ENCODE measurements around the gene LSS. TPM values are rescaled to one million over a fixed set of nuclear protein-coding genes. Genes with fewer than 3 reads are reported as not detected.
A peak's percentile ranks its signal among the peaks of the same experiment; 100 is the strongest.

LSS gene
- total and polyA plus RNA-seq, 2 donors from 2014 or later = 15.8 to 24.6 TPM

DNA sequence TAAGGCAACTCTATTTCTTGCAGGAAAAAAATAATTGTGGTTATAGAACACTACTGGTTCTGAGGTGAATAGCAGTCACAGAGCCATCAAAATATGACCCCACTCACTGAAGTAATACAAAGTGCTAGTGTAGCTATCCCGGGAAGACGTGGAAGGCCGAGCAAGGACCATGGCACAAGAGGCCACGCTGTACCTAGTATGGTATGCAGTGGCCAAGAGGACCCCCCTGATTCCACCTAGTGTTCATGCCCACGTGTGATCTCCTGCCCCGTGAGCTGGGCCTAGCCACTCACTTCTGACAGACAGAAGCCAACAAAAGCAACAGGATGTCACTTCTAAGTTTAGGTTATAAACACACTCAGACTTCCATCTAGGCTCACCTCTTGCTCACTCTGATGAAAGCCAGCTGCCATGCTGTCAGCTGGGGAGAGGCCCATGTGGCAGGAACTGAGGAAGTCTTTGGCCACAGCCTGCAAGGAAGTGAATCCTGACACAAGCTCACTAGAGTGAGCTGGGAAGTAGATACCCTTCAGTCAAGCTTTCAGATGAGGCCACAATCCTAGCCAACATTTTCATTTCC, 21.7 kb upstream of the LSS start:
- no peak for FAIRE-seq
- Histone ChIP-seq H3K9ac (ENCODE audit: low read length in 3 of 3) (no peak overlapping the region), H3K27me3 (ENCODE audit: control insufficient read depth, insufficient read depth, low read length) (no peaks in the 10 kb centered on the region), H3K9me3 (ENCODE audit: control insufficient read depth in 2 of 3, insufficient read depth in 1 of 3, low read length in 3 of 3) (no peaks in the 10 kb centered on the region), H3K36me3 (ENCODE audit: control insufficient read depth in 2 of 3, insufficient read depth in 3 of 3, low read length in 3 of 3) (peaks cover 13 to 68% (median 47%) of the 10 kb centered on the region in 3 donors), H3K4me3 (ENCODE audit: low read length in 3 of 3) (no peak overlapping the region), H3K4me1 (ENCODE audit: control insufficient read depth in 2 of 3, insufficient read depth in 2 of 3, low read depth in 1 of 3, low read length in 3 of 3) (no peaks in the 10 kb centered on the region), H3K27ac (ENCODE audit: low read depth in 2 of 2, low read length in 2 of 2) (no peak overlapping the region)
- no peak for TF ChIP-seq CTCF (IDR thresholded peaks at IDR 0.05; ENCODE audit: borderline replicate concordance, extremely low read depth, insufficient read depth)
- DNase-seq = peak in 1 of 5 donors; percentile 9
- intact Hi-C loops (cut with DNase I) = no loop called here

DNA sequence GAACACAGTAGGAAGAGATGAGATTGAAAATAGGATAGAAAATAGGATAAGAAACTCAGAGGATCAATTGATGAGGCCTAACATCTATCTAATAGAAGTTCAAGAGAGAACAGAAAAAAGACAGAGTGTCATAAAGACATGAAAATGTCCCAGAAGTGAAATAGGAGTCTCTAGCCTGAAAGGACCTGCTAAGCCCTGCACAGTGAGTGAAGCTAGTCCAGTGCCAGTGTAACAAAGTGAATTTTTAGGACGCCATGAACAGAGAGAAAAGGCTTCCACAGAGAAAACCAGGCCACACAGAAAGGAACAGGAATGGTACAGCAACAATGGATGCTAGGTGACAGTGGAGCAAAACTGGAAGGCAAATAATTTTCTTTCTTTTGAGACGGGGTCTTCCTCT, 20.3 kb upstream of the LSS start:
- Histone ChIP-seq H3K4me3 (ENCODE audit: low read length in 3 of 3) (no peak overlapping the region), H3K9ac (ENCODE audit: low read length in 3 of 3) (no peak overlapping the region), H3K4me1 (ENCODE audit: control insufficient read depth in 2 of 3, insufficient read depth in 2 of 3, low read depth in 1 of 3, low read length in 3 of 3) (no peaks in the 10 kb centered on the region), H3K27ac (ENCODE audit: low read depth in 2 of 2, low read length in 2 of 2) (no peak overlapping the region), H3K36me3 (ENCODE audit: control insufficient read depth in 2 of 3, insufficient read depth in 3 of 3, low read length in 3 of 3) (peaks cover 10 to 63% (median 46%) of the 10 kb centered on the region in 3 donors), H3K9me3 (ENCODE audit: control insufficient read depth in 2 of 3, insufficient read depth in 1 of 3, low read length in 3 of 3) (no peaks in the 10 kb centered on the region), H3K27me3 (ENCODE audit: control insufficient read depth, insufficient read depth, low read length) (no peaks in the 10 kb centered on the region)
- TF ChIP-seq CTCF (IDR thresholded peaks at IDR 0.05; ENCODE audit: borderline replicate concordance, extremely low read depth, insufficient read depth) = no peak
- FAIRE-seq (no peak), DNase-seq (no peak)
- intact Hi-C loops (cut with DNase I) = no loop called here

DNA sequence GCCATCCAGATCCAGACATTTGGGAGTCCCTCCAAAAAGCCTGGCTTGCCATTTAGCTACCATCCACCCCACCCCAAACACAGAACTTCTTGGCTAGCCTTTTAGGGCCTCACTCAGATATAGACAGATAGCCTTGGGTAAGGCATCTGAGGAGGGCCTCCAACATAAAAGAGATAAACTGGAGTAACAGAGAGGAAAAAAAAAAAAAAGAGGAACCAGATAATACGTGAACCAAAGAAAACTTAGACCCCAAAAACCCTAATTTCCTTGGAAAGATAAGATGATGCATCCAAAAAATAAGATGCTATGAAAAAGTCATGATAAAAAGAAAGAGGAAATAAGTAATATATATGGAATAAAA, 19.8 kb upstream of the LSS start:
- FAIRE-seq = no peak
- intact Hi-C loops (cut with DNase I) = no loop called here
- peaks cover 6 to 63% (median 46%) of the 10 kb centered on the region in 3 donors for H3K36me3 ChIP-seq (ENCODE audit: control insufficient read depth in 2 of 3, insufficient read depth in 3 of 3, low read length in 3 of 3)
- H3K9ac ChIP-seq (ENCODE audit: low read length in 3 of 3) = no peak overlapping the region
- H3K9me3 ChIP-seq (ENCODE audit: control insufficient read depth in 2 of 3, insufficient read depth in 1 of 3, low read length in 3 of 3) = no peaks in the 10 kb centered on the region
- DNase-seq = no peak
- no peaks in the 10 kb centered on the region for H3K27me3 ChIP-seq (ENCODE audit: control insufficient read depth, insufficient read depth, low read length)
- H3K4me1 ChIP-seq (ENCODE audit: control insufficient read depth in 2 of 3, insufficient read depth in 2 of 3, low read depth in 1 of 3, low read length in 3 of 3) = no peaks in the 10 kb centered on the region
- TF ChIP-seq CTCF (IDR thresholded peaks at IDR 0.05; ENCODE audit: borderline replicate concordance, extremely low read depth, insufficient read depth) = no peak
- no peak overlapping the region for H3K4me3 ChIP-seq (ENCODE audit: low read length in 3 of 3)
- no peak overlapping the region for H3K27ac ChIP-seq (ENCODE audit: low read depth in 2 of 2, low read length in 2 of 2)

Data from kidney (tissue), 14 donors.